CMK (cell line): ENCODE measurements around the gene MFN1.

Experiments
- DNase-seq: peaks from one replicate; pipeline ENCODE4 v3.0.0-alpha.2; 2010; ENCODE audit warnings: low read depth

Gene MFN1

GRCh38 chr3:179348325-179349013 lies 960 bp downstream of the MFN1 start:
- no peak for DNase-seq

- no peak for DNase-seq
Measured at GRCh38 chr3:179355996-179356395, 8.5 kb downstream of the MFN1 start.

DNA sequence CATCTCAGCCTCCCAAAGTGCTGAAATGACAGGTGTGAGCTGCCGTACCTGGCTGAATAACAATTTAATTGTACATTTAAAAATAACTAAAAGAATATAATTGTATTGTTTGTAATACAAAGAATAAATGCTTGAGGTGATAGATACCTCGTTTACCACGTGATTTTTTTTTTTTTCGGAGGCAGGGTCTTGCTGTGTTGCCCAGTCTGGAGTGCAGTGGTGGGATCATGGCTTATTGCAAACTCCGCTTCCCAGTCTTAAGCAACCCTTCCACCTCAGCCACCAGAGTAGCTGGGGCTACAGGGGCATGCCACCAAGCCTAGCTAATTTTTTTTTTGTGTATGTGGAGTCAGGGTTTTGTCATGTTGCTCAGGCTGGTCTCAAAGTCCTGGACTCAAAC lies 15.8 kb downstream of the MFN1 start:
- DNase-seq = no peak

DNA sequence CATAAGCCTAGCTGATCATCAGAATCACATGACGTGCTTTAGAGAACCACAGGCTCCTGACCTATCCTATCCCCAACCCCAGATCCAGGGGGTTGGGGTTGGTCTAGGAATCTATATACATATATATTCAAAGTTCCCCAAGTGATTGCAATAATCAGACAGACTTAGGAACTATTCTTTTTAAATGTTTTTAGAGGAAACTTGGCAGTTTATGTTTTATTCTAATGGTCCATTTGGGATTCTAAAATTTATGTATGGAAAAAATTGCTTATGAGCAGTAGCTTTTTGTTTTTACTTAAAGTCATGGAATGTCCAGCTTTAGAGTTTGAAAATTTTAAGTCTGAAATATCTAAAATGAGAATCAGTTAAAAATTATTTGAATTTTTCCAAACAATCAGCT lies 22.1 kb downstream of the MFN1 start:
- no peak for DNase-seq

DNA sequence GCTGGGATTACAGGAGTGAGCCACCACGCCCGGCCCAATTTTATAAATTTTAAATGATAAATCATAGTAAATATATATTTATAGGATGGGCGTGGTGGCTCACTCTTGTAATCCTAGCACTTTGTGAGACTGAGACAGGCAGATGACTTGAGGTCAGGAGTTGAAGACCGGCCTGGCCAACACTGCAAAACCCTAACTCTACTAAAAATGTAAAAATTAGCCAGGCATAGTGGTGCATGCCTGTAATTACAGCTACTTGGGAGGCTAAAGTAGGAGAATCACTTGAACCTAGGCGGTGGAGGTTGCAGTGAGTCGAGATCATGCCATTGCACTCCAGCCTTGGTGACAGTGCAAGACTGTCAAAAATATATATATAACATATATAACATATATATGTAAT lies 26.4 kb downstream of the MFN1 start:
- DNase-seq = no peak

DNA sequence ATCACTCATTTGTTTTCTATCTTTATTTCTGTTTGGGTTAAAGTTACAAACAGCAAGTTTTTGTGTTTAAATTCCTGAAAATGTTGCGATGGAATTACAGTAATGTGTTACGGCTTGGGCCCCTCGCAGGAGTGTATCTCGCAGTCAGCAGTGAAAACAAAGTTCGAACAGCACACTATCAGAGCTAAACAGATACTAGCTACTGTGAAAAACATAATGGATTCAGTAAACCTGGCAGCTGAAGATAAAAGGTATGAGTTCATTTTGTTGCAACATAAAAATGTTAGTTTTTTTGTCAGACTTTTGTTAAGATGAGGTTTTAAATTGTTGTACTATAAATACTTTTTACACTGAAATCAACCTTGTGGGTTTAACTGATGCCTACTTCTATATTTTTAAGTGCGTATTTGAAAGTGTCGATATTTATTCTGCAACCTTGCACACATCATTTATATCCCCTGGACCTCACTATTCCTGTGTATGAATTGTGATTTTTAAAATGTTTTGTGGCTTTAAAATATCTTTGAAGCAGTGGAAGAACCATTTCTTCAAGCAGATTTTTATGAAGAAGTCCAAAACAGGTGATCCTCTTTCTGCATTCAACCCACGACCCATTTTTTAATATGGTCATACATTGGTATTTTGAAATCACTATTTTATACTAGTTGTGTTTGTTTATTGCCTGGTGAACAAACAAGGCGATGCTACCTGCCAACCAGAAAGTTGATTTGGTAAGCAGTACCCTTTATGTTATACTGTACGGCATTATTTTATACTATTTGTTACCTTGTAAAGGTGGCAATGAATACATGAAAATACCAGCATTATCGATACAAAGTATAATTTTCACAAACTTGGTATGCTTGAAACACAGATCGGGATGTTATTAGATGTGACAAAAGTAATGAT lies 27.8 kb downstream of the MFN1 start:
- DNase-seq = no peak

- no peak for DNase-seq
Measured at GRCh38 chr3:179376474-179376873, 29.0 kb downstream of the MFN1 start.

GRCh38 chr3:179391906-179392305 lies 44.4 kb downstream of the MFN1 start:
- no peak for DNase-seq

DNA sequence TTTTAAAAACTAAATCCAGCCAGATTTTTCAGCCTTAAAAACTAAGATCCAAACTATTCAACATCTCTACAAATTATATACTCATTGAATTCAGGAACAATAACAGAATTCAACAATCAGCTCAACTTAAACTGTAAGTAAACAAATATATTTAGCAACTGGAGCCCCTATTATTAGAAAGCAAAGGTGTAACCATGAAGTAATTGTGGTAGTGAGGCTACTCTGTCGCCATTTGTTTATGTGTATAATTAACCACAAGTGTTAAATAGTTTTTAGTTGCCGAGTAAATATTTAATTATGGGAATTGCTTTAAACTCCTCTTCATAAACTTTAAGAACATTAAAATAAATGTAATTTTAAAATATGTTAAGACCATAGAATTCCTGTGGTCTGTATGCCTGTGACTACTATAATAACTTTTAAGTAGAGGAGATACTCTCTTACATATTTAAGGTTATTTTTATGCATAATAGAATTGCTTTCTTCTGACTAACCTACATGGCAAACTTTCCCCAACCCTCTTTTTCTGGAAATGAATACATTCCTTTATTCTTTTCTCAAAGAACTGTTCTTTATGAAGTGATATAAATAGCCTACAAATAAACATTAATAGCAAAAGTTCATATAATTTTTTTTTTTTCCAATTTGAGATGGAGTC lies 51.2 kb downstream of the MFN1 start:
- DNase-seq = no peak

DNA sequence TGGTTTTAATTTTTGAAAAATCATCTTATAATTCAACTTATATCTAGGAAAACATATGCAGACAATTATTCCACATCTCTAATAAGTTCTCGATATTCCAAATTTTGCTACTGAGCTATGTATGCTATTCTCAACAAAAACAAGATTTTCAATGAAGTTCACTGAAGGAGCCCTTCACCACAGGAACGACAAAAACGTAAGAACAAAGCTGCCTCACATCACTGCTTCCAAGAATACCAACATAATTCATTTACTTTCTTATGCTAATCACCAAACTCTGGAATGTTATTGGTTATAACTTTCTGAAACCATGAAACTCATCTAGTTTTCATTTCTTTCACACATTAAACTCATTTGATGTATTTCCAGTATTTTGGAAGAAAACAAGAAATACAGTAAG lies 54.1 kb downstream of the MFN1 start:
- DNase-seq = no peak

DNA sequence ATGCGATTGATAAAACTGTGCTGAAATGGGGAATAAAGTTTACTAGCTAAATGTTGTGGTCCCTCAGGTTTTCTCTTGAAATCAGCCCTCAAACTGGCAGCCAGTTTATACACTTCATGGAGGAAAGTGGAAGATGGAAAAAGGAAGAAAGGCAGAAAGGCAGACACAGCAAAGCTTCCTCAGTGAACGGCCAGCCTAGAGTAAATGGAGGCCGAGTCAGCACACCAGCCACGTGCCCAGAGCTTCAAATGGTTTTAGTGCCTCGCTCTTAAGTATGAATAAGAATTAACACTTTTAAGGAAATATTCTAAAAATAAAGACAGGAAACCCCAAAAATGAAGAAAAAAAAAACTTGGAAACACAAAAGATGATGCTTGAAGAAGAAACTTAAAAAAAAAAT lies 55.5 kb downstream of the MFN1 start:
- no peak for DNase-seq

DNA sequence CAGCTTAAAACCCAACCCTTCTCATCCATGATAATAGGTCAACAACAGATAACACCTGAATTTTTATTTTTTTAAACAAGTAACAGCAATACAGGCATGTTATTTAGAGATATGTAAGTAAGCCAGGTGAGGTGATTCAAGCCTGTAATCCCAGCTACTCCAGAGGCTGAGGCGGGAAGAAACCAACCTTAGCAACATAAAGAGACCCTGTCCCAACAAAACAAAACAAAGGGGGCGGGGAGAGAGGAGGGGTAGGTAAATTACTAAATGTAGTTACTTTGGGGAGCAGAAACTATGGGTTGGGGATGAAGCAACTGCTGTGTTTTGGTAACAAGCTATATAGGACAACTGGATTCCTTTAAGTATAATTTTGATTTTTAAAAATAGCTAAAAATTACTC lies 56.8 kb downstream of the MFN1 start:
- DNase-seq = no peak

DNA sequence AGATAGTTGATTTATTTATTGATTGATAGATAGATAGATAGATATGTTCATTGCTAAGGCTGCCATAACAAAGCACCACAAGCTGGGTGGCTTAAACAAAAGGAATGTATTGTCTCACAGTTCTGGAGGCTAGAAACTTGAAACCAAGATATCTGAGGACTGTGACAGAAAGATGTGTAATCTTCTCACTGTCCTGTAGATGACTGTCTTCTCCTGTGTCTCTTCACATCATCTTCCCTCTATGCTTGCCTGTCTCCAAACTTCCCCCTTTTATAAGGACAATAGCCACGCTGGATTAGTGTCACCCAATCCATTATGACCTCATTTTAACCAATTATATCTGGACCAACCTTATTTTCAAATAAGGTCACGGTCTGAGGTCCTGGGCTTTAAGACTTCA lies 62.8 kb downstream of the MFN1 start:
- no peak for DNase-seq

DNA sequence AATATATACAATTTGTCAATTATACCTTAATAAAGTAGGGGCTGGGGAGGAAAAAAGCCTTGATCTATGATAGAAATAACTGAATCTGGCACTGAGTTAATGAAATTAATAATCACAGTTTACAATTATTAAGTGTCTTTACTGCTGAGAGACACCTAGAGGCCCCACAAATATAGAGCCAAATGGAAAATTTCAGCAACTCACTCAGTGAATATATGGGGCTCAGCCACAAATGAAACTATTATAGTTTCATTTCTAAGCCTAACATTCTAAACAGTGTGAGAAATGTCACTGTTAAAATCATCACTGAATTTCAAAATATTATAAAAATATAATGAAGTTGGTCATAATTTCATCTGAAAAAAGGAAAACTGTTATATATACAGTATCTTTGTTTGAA lies 63.5 kb downstream of the MFN1 start:
- DNase-seq = no peak

GRCh38 chr3:179414804-179415203 lies 67.3 kb downstream of the MFN1 start:
- no peak for DNase-seq

GRCh38 chr3:179415377-179415776 lies 67.9 kb downstream of the MFN1 start:
- no peak for DNase-seq

DNA sequence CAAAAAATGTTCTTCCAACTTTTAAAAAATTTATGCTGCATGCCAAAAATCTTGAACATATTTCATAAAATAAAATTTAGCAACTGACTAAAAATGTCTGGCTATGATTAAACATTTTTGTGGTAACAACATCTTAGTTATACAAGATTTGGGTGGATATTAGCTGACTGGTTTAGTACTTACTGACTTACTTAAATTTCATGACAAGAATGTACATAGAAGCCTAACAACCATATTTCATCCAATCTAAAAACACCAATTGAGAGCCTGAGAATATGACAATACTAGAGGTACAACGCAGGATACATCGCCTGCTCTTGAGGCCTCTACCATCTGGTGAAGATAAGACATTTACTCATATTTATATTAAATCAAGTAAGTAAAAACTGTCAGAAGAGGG lies 69.2 kb downstream of the MFN1 start:
- no peak for DNase-seq

GRCh38 chr3:179418610-179419009 lies 71.1 kb downstream of the MFN1 start:
- DNase-seq = no peak

GRCh38 chr3:179421500-179421899 lies 74.0 kb downstream of the MFN1 start:
- DNase-seq = no peak

GRCh38 chr3:179425075-179425474 lies 77.6 kb downstream of the MFN1 start:
- DNase-seq = no peak

- DNase-seq = no peak
Measured at GRCh38 chr3:179428876-179429548, 81.5 kb downstream of the MFN1 start.

- DNase-seq = no peak
Measured at GRCh38 chr3:179430277-179430870, 82.9 kb downstream of the MFN1 start.
